ENCODE measurements around the gene PATZ1. TPM values are rescaled to one million over a fixed set of nuclear protein-coding genes. Genes with fewer than 3 reads are reported as not detected.

Gene PATZ1
- total RNA-seq, 1 donor from 2014 or later, result 60.7 TPM

DNA sequence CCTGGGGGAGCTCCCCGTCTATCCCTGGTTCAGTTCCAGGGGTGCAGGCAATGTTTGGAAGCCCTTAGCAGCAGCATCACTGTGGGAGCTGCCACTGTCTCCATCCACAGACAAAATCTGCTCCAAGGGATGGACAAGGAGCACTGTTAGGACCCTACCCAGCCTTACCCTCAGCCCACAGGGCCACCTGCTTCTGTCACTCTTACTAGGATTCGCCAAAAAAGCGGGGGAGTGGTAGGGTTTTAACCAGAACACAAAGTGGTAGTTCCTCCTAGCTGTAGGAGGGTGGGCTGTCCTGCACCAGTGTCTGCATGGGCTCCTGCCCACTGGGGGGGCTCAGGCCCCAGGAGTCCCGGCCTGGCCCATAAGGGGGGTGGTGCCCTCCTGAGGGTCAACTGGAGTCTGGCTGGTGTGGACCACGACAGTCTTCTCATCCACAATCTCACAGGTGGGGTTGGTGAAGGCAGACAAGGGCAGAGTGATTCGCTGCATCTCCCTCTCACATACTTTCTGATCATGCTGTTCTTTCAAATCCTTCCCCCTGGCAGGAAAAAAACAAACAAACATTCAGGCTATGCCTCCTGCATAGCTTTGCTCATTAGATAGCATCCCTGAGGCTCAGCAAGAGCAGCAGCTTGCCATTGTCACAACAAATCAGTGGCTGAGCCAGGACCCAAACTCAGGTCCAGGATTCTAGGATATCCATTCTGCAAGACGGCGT lies 63.2 kb downstream of the PATZ1 start:
- H3K36me3 ChIP-seq (ENCODE audit: control insufficient read depth, insufficient read depth, low read length), result no peaks in the 10 kb centered on the region
- H3K4me3 ChIP-seq (ENCODE audit: low read depth, low read length), result no peak overlapping the region
- TF ChIP-seq, protein P1, sequence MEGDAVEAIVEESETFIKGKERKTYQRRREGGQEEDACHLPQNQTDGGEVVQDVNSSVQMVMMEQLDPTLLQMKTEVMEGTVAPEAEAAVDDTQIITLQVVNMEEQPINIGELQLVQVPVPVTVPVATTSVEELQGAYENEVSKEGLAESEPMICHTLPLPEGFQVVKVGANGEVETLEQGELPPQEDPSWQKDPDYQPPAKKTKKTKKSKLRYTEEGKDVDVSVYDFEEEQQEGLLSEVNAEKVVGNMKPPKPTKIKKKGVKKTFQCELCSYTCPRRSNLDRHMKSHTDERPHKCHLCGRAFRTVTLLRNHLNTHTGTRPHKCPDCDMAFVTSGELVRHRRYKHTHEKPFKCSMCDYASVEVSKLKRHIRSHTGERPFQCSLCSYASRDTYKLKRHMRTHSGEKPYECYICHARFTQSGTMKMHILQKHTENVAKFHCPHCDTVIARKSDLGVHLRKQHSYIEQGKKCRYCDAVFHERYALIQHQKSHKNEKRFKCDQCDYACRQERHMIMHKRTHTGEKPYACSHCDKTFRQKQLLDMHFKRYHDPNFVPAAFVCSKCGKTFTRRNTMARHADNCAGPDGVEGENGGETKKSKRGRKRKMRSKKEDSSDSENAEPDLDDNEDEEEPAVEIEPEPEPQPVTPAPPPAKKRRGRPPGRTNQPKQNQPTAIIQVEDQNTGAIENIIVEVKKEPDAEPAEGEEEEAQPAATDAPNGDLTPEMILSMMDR (IDR thresholded peaks at IDR 0.05; ENCODE audit: insufficient read depth, low read length, poor library complexity, severe bottlenecking), result no peak
- H3K27me3 ChIP-seq (ENCODE audit: control insufficient read depth, insufficient read depth, low read length), result no peaks in the 10 kb centered on the region
- DNase-seq (ENCODE audit: low read depth), result no peak

DNA sequence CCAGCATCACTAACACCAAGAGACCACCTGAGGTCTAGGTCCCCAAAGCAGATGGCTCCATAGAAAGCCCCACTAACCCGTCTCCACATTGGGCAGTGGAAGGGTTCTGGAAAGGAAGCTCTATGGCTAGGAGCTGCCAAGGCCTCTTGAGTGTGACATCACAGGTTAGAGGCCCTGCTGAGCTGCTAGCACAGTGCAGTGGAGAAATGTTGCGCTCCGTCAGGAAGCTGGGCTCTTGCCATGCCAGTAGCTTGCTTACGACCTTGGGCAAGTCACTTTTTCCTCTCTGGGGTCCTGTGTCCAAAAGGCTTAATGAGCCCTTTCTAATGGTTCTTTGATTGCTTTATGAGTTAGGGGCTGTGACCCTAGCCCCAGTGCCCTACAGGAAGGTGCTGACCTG lies 64.4 kb downstream of the PATZ1 start:
- Histone ChIP-seq H3K4me3 (ENCODE audit: low read depth, low read length) (no peak overlapping the region), H3K36me3 (ENCODE audit: control insufficient read depth, insufficient read depth, low read length) (no peaks in the 10 kb centered on the region), H3K27me3 (ENCODE audit: control insufficient read depth, insufficient read depth, low read length) (no peaks in the 10 kb centered on the region)
- DNase-seq (ENCODE audit: low read depth), result no peak
- TF ChIP-seq, protein P1 (IDR thresholded peaks at IDR 0.05; ENCODE audit: insufficient read depth, low read length, poor library complexity, severe bottlenecking), result no peak

DNA sequence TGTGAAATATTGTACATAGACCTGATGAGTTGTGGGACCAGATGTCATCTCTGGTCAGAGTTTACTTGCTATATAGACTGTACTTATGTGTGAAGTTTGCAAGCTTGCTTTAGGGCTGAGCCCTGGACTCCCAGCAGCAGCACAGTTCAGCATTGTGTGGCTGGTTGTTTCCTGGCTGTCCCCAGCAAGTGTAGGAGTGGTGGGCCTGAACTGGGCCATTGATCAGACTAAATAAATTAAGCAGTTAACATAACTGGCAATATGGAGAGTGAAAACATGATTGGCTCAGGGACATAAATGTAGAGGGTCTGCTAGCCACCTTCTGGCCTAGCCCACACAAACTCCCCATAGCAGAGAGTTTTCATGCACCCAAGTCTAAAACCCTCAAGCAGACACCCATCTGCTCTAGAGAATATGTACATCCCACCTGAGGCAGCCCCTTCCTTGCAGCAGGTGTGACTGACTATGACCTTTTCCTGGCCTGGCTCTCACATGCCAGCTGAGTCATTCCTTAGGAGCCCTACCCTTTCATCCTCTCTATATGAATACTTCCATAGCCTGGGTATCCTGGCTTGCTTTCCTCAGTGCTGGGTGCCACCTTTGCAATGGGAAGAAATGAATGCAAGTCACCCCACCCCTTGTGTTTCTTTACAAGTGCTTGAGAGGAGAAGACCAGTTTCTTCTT lies 66.2 kb downstream of the PATZ1 start:
- Histone ChIP-seq H3K27me3 (ENCODE audit: control insufficient read depth, insufficient read depth, low read length) (no peaks in the 10 kb centered on the region), H3K36me3 (ENCODE audit: control insufficient read depth, insufficient read depth, low read length) (peaks cover 2% of the 10 kb centered on the region), H3K4me3 (ENCODE audit: low read depth, low read length) (no peak overlapping the region)
- DNase-seq (ENCODE audit: low read depth), result no peak
- TF ChIP-seq, protein P1 (IDR thresholded peaks at IDR 0.05; ENCODE audit: insufficient read depth, low read length, poor library complexity, severe bottlenecking), result no peak

DNA sequence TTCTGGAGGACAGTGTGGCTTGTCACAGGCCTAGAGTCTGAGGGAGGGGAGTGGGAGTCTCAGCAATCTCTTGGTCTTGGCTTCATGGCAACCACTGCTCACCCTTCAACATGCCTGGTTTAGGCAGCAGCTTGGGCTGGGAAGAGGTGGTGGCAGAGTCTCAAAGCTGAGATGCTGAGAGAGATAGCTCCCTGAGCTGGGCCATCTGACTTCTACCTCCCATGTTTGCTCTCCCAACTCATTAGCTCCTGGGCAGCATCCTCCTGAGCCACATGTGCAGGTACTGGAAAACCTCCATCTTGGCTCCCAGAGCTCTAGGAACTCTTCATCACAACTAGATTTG lies 66.8 kb downstream of the PATZ1 start:
- no peaks in the 10 kb centered on the region for H3K27me3 ChIP-seq (ENCODE audit: control insufficient read depth, insufficient read depth, low read length)
- TF ChIP-seq, protein P1 (IDR thresholded peaks at IDR 0.05; ENCODE audit: insufficient read depth, low read length, poor library complexity, severe bottlenecking), result no peak
- no peak for DNase-seq (ENCODE audit: low read depth)
- H3K4me3 ChIP-seq (ENCODE audit: low read depth, low read length), result no peak overlapping the region
- H3K36me3 ChIP-seq (ENCODE audit: control insufficient read depth, insufficient read depth, low read length), result peaks cover 2% of the 10 kb centered on the region

DNA sequence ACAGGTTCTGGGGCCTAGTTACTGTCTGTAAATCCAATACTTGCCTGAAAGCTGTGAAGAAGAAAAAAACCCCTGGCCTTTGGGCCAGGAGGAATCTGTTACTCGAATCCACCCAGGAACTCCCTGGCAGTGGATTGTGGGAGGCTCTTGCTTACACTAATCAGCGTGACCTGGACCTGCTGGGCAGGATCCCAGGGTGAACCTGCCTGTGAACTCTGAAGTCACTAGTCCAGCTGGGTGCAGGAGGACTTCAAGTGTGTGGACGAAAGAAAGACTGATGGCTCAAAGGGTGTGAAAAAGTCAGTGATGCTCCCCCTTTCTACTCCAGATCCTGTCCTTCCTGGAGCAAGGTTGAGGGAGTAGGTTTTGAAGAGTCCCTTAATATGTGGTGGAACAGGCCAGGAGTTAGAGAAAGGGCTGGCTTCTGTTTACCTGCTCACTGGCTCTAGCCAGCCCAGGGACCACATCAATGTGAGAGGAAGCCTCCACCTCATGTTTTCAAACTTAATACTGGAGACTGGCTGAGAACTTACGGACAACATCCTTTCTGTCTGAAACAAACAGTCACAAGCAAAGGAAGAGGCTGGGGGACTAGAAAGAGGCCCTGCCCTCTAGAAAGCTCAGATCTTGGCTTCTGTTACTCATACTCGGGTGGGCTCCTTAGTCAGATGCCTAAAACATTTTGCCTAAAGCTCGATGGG lies 67.4 kb downstream of the PATZ1 start:
- Histone ChIP-seq H3K4me3 (ENCODE audit: low read depth, low read length) (no peak overlapping the region), H3K27me3 (ENCODE audit: control insufficient read depth, insufficient read depth, low read length) (no peaks in the 10 kb centered on the region), H3K36me3 (ENCODE audit: control insufficient read depth, insufficient read depth, low read length) (peaks cover 3% of the 10 kb centered on the region)
- TF ChIP-seq, protein P1 (IDR thresholded peaks at IDR 0.05; ENCODE audit: insufficient read depth, low read length, poor library complexity, severe bottlenecking), result no peak
- DNase-seq (ENCODE audit: low read depth), result no peak
